Measurements from ENCODE around the gene PYGB.

DNA sequence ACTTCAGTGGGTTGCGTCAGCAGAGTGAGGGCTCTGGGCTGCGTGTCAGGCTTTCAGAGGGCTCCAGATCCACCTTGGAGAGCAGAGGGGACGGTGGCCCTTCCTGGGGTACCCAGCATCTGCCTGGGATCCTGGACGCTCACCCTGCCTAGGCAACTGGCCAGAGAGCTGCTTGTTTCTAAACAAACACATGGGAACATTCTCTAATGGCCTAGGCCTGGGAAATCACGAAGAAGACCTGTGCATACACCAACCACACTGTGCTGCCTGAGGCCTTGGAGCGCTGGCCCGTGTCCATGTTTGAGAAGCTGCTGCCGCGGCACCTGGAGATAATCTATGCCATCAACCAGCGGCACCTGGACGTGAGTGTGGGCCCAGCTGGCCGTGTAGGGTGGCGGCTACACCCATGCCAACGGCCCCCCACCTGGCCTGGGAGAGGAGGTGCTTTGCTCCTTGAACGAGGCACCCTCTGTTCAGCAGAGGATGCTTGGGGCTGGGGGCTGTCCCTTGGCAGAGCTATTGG is 32.2 kb downstream of the PYGB start:
- TF ChIP-seq REST (IDR thresholded peaks at IDR 0.05; ENCODE audit: low read depth) (no peak), RAD21 (IDR thresholded peaks at IDR 0.05; ENCODE audit: low read depth) (no peak), TEAD4 (IDR thresholded peaks at IDR 0.05) (no peak)

All from Ishikawa (cell line).